ENCODE measurements around the gene LDB2.
"Not testable (repeated sequence)": the region's sequence is repeated elsewhere in the genome, so short reads cannot be mapped to it uniquely, and the experiment has no call there.

The LDB2 gene

DNA sequence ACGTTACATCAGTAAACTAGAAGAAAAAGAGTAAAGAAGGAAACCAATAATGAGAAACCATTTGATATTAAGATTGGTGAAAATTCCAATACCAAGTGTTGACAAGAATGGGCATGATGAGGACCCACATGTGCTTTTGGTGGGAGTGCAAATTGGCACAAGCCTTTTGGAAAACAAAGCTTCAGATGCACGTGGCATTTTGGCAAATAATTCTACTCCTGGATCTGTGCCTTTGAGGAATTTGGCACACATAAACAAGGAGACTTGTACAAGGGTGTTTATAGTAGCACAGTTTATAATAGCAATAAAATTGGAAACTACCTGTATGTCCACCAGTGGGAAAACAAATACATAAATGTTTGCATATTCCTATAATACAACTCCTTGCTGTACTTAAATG lies 347.9 kb downstream of the LDB2 start:
- DNase-seq (ENCODE audit: low read depth, low spot score), result no peak
- no peak overlapping the region for H3K4me3 ChIP-seq (ENCODE audit: low read length)

DNA sequence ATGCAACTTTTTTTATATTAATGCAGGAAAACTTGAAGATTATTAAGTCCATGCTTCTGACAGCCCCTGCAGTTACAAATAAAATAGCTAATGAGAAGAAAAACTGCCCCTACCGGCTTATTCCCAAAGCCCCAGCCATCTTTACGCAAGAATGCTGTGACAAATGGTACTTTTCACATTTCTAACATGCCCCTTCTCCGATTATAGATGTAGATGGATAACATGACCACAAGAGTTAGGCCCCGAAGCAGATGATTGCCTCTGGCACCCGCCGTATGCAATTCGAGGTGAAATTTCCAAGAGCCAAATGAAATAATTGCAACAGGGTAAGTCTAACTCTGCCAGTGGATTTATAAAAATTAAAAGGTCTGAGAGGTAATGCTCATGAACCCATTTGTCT lies 352.8 kb downstream of the LDB2 start:
- no peak for DNase-seq (ENCODE audit: low read depth, low spot score)
- no peak overlapping the region for H3K4me3 ChIP-seq (ENCODE audit: low read length)

DNA sequence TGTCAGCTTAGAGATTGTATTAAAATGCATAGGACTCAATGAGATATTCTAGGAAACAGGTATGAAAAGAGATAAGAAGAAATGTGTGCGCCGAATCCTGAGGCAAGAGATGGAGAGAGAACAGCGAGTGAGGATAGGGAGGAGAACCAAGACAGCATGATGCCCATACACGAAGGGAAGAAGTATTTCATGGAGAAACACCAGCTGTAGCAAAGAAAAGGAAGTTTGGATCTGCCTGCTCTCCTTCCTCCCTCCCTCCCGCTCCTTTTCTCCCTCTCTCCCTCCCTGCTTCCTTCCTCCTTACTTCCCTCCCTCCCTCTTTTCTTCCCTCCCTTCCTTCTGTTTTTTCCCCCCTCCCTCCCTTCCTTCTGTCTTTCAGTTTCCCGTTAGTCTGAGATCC lies 353.6 kb downstream of the LDB2 start:
- H3K4me3 ChIP-seq (ENCODE audit: low read length), result no peak overlapping the region
- DNase-seq (ENCODE audit: low read depth, low spot score), result no peak

DNA sequence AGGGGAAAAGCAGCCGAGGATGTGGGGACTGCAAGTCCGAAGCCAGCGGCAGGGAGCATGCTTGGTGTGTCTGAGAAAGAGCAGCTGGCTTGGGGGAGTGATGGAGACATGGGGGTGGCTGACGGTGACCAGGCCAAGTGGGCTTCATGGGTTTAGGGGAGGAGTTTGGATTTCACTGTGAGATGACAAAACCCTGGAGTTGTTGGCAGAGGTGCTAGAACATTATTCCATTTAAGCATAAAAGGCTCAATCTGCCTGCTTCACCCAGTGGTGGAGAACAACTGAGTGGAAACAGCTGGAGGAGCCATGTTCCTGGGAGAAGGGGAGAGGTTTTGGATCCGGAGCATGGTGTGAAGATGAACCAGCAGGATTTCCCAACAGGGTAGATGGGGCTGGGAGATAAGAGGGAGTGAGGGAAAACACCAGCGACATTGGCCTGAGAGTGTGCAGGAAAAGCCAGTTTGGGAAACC lies 354.2 kb downstream of the LDB2 start:
- DNase-seq (ENCODE audit: low read depth, low spot score), result no peak
- no peak overlapping the region for H3K4me3 ChIP-seq (ENCODE audit: low read length)

DNA sequence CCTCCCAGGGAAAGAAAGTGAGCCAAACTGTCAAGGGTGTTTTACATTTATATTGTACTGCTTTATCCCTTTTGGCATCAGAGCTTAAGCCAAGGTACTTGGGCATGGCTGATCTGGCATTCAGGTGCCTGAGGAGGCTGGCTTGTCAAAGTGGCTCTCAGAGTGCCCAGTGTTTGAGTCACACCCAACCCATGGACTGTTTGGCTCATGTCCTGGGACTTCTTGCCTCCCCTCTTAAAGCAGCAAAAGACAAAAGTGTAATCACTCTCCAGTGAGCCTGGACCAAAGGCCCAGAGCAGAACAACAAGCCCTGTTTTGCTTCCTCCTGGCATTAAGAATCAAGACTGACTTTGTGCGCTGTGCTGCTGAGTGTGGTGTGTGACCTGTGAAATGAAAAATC lies 360.5 kb downstream of the LDB2 start:
- no peak for DNase-seq (ENCODE audit: low read depth, low spot score)
- no peak overlapping the region for H3K4me3 ChIP-seq (ENCODE audit: low read length)

DNA sequence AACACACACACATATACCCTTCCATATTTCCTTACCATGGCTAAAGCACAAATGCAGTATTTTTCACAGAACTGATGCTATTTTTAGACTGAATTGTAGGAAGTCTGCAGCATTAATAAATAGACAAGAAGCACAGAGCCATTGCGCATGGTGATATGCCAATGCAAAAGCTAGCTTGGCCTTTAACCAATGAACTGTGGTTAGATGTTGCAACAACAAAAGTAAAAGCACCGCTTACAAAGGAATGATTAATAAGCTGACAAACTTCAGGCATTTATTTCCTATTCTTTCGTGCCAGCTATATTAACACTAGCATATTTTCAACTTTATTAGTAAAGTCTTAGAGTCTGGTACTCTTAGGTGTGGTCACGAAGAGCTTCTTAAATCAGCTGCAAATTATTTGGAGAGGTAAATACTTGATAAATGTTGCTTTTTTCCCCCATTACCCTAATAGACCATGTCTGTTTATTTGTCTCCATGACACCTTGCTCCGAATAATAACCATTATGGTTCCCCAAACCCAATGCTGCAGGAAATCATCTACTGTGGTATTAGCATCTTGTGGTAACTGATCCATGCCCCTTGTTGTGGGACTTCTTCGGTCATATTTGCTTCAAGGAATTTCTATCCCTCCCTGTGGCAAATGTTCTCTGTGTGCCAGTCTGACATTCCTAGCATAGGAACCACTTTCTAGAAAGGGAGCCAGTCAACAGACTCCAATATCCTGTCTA lies 366.0 kb downstream of the LDB2 start:
- DNase-seq (ENCODE audit: low read depth, low spot score), result no peak
- no peak overlapping the region for H3K4me3 ChIP-seq (ENCODE audit: low read length)

DNA sequence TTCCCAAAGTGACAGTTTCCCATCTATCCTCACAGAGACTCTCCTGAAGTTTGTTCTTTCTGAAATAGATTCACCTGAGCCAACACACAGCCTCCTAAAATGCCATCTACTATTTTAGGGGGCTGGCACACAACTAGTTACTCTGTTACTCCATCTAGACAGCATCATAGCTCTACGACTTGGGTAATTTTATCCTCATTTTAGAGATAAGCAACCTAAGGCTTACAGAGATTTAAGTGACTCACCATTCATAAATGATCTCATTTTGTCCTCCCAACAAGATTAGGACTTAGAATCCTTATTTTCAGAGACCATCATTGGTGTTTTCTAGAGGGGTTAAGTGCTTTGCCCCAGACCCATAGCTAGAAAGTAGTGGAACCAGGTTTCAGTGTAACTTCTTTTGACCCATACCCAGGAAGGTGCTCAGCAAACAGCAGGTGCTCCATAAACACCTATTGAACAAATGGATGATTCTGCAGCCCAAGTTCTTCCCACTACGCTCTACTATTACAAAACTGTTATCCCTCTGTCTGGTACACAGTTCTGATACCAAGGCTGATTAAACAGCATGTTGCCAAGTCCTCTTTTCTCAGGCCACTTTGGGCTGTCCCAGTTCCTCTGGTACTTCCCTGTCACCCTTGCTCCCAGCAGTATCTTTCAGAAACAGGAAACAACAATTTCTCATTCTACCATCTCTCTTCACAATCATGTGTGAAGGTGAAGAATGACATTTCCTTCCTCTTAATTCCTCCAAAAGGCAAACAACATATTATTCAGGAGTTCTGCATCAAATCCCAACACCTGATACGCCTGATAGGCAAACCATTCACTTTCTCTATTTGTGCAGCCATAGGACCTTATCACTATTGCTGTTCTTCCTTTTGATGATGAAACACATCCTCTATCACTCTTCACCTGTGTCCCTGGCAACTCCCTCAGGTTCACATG lies 367.5 kb downstream of the LDB2 start:
- H3K4me3 ChIP-seq (ENCODE audit: low read length), result no peak overlapping the region
- DNase-seq (ENCODE audit: low read depth, low spot score), result no peak

DNA sequence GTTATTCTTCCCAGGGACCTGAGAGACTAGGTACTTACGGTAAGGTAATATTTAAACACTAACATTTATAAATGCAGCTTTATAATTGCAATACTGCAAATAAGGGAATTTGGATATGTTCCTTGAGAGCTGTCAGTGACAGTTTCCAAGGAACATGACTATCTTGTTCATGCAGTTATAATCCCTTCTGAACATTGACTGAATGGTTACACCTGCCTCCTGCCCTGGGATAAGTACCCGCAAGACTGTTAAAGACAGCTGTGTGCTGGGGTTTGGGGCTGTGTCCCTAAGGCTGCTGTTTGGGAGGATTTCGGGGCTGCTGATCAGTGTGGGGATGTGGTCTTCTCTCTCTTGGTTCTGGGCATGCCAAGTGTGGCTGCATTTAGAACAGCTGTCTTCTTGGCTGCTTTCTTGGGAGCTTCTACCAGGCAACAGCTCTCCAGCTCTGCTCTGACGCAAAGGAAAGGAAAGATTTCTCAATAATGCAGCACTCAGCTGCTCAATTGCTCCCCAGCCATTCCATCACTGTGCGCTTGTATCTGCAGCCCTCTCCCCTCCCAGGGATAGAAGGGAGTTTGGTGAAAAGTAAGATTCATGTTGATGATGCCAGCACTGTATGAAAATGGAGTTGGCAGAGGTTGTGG lies 373.4 kb downstream of the LDB2 start:
- no peak overlapping the region for H3K4me3 ChIP-seq (ENCODE audit: low read length)
- DNase-seq (ENCODE audit: low read depth, low spot score), result no peak

DNA sequence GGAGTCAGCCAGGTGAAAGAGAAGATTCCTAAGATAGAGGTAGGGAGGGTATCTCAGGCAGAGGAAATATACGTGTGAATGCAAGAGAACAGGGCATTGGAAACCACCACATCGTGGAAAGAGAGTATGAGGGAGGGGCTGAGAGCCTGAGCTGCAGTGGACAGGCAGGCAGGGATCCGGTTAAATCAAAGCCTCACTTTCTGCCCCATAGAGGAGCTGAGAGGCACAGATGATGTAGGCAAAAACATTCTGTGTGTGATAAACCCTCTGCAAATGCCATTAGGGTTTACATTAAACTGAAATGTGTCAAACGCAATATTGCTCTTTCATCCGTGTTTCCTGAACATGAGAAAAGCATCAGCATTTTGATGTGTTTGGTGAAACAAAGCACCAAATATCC lies 374.0 kb downstream of the LDB2 start:
- H3K4me3 ChIP-seq (ENCODE audit: low read length), result no peak overlapping the region
- DNase-seq (ENCODE audit: low read depth, low spot score), result no peak

DNA sequence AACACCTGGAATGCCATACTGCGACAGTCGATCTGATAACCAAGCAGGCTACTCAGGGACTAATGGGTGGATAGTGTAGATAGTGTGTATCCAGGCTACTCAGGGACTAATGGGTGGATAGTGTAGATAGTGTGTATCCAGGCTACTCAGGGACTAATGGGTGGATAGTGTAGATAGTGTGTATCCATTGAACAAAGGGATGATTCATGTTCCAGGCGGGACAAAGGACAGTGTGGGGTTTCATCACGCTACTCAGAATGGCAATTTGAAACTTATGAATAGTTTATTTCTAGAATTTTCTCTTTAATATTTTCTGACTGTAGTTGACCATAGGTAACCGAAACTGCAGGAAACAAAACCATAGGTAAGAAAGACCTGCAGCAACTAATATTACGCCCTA lies 374.9 kb downstream of the LDB2 start:
- DNase-seq (ENCODE audit: low read depth, low spot score); H3K4me3 ChIP-seq (ENCODE audit: low read length): not testable (repeated sequence)

DNA sequence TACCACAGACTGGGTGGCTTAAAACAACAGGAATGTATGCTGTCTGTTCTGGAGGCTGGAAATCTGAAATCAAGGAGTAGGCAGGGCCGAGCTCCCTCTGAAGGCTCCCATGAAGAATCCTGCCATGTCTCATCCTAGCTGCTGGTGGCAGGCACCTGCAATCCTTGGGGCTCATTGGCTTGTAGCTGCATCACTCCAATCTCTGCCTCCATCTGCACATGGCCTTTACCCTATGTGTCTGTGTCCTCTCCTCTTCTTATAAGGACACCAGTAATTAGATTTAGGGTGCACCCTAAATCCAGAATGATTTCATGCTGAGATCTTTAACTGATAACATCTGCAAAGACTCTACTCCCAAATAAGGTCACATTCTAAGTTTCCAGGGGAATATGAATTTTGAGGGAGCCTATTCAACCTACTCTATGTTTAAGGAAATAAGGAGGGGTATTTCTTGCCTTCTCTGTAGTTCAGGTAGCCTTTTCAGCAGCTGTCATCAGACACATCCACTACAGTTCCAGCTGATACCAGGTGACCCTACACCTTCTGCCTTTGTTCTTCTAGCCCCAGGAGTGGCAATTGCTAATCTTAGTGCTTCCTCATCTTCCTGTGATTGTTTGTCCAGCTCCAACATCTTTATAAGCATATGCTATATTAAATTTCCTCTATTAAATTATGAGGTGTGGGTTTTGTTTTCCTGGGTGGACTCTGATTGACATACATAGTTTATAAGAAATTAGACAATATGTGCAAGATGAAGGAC lies 377.1 kb downstream of the LDB2 start:
- H3K4me3 ChIP-seq (ENCODE audit: low read length), result no peak overlapping the region
- no peak for DNase-seq (ENCODE audit: low read depth, low spot score)

DNA sequence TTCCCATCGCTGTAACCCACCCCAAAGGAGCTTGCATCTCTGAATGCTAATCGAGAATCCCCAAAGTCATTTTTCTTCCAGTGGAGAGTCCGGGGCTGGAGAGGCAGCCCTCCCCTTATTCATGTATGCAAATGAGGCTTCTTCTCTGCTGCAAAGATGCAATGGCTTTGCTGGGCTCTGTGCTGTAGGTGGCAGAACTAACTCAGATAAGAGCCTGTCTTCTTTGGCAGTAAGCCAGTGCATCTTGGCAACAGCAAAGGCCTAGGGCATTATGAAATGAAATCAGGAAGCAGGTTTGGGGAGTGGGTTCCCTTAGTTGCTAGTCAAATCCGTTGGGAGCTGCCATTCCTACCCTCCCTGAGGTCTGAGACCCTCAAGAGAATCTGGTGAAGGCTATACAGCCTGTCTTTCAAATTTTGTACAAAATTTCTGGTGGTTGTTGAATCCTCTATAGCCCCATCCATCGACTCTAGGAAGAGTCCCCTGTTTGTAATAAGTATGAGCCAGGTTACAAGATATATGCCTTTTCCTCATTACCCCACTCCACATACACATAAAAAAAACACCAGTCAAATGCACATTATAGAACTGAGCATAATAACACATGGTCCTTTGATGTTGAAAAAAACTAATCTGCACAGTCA lies 381.5 kb downstream of the LDB2 start:
- H3K4me3 ChIP-seq (ENCODE audit: low read length), result no peak overlapping the region
- peak; percentile 38 for DNase-seq (ENCODE audit: low read depth, low spot score)

DNA sequence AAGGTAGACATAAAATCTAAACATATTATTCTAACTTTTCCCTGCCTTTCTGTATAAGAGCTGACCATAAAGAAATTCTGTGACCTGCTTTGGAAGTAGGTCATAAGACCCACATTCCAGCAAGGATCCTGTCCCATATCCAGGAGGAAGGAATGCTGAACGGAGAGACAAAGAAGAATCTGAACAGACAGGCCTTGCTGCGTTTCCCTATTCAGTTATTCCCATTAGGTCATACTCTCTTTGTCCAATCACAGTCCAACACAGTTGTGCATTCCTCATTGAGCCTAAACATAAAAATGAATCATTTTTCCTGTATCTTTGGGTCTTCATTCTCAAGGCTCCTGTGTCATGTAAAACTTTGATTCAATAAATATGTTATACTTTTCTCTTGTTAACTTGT lies 384.6 kb downstream of the LDB2 start:
- no peak overlapping the region for H3K4me3 ChIP-seq (ENCODE audit: low read length)
- DNase-seq (ENCODE audit: low read depth, low spot score), result no peak

DNA sequence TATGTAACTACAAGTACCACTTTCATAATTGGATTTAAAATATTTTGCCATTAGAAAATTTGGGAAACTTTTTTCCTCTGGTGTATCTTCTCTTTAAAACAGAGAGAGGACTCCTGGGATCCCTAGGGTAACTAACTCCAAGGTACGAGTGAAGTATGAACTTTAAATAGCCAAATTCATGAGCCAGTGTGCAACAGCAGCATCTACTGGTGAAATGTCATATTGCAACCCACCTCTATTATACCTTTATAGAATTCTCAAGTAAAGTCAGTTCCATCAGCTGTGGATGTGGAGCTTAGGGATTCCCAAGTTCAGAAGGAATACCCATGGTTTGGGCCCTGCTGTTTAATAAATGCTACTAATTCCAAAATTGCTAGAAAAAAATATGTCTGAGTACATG lies 389.5 kb downstream of the LDB2 start:
- H3K4me3 ChIP-seq (ENCODE audit: low read length), result no peak overlapping the region

DNA sequence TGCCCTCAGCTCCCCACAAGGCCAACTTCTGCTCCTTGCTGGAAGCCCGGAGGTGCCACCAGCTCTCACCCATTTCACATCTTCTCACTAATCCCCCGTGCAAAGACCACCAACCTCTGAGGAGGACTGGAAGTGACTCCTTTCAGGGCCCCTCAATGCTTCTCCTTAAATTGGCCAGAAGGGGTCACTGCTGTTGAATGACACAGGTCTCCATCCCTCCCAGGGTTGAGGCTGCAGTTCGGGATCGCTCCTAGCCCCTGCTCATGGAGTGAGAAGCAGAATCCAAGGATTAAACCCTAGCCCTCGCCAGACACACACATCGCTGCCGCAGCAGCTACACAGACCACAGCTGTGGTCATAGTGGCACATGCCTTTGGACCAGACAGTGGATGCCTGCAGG lies 392.7 kb downstream of the LDB2 start:
- DNase-seq (ENCODE audit: low read depth, low spot score), result no peak
- no peak overlapping the region for H3K4me3 ChIP-seq (ENCODE audit: low read length)

More for the DNA sequence above, 389.5 kb downstream of the LDB2 start:
- DNase-seq (ENCODE audit: low read depth, low spot score), result no peak

DNA sequence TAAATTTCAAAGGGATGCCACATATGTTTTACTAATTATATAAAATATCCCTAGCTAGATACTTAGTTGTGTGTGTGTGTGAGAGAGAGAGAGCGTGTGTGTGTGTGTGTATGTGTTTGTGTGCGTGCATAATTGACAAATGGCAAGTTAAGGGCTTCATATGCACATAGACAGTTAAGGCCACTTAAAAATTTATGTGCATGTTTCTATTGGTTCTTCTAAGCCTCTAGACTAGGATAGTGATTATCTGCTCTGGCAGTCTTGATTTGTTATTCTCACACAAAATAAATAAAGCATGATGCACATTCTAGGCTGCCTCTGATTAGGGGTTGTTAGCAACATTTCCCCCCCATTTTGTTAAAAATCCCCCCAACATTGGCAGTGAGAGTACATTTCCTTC lies 393.2 kb downstream of the LDB2 start:
- no peak for DNase-seq (ENCODE audit: low read depth, low spot score)
- H3K4me3 ChIP-seq (ENCODE audit: low read length), result no peak overlapping the region

DNA sequence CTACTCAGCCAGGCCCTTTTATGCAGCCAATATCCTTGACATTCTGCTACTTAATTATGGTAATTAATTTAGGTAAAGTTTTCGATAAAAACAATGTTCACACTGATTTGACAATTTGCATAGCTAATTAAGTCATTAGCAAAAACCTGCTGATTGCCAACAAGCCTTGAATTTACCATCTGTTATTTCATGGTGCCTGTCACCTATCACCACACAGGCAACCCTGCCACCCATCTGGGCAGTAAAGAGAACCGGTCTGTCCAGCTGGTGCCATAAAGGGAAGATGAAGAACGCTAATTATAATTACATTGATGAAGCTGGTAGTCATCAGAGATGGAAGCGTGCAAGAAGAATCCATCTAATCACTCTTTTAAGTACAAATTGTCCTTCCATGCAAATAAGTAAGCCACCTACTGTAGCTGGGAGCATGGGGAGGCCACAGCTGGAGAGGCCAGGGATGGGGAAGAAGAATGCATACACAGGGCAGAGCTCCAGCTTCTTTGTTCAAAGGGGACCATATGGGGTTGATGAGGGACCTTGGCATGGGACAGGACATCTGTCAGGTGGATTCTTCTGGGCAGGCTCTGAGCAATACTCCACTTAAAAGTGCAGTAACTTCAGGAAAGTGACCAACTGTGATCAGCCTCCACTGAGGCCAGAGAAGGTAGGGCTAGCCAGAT lies 394.9 kb downstream of the LDB2 start:
- no peak overlapping the region for H3K4me3 ChIP-seq (ENCODE audit: low read length)
- no peak for DNase-seq (ENCODE audit: low read depth, low spot score)

DNA sequence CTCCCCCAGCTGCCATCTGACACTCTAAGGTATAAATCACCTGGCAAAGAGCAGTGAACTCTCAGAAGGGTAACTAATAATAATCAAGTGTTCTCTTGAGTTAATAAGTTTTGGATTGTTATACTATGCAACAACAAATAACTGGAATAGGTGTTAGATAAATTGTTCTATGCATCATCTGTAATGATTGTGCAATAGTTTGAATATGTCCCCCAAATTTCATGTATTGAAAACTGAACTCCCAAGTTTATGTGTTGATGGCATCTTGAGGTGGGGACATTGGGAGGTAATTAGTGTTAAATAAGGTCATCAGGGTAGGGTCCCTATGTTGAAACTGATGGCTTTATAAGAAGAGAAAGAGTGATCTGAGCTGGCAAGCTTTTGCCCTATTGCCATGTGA lies 399.5 kb downstream of the LDB2 start:
- H3K4me3 ChIP-seq (ENCODE audit: low read length), result no peak overlapping the region
- no peak for DNase-seq (ENCODE audit: low read depth, low spot score)

Measured in Jurkat, Clone E6-1 (cell line).